ENCODE data around the gene IL2RA. TPM values are rescaled to one million over a fixed set of nuclear protein-coding genes. Genes with fewer than 3 reads are reported as not detected.

The IL2RA gene
- total and polyA plus RNA-seq, 9 of the 15 experiments (the other 6 are each of a cell fraction or from before 2014, with no cell fraction given), result 0.95 TPM; not detected in 8

DNA sequence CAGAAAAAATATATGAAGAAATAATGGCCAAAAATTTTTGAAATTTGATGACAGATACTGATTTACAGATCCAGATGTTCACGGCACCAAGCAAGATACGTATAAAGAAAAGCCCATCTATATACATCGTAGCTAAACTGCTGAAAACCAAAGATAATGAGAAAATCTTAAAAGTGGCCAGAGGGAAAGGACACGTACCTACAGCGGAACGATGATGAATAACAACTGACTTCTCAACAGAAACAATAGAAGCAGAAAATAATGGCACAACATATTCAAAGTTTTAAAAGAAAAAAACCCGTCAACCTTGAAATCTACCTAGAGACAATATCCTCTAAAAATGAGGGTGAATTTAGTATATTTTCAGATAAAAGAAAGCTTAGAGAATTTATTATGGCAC is 31.9 kb downstream of the IL2RA start:
- H3K4me1 ChIP-seq (replicated peaks in 1 of 2; ENCODE audit: control insufficient read depth in 2 of 2, insufficient read depth in 2 of 2, low read length in 2 of 2), result peaks cover 0 to 6% of the 10 kb centered on the region in 2 experiments; a peak in 3 of 5 replicates
- H2AFZ ChIP-seq (ENCODE audit: low read depth, low read length), result no peak overlapping the region
- H3K79me2 ChIP-seq (ENCODE audit: control insufficient read depth, insufficient read depth, low read length), result no peaks in the 10 kb centered on the region
- peaks cover under 1 to 2% of the 10 kb centered on the region in 2 experiments; a peak in 2 of 5 replicates for H3K27me3 ChIP-seq (ENCODE audit: control insufficient read depth in 2 of 2, insufficient read depth in 2 of 2, low read length in 2 of 2)
- no peaks in the 10 kb centered on the region for H3K9me1 ChIP-seq (ENCODE audit: control insufficient read depth, insufficient read depth, low read length)
- no peak overlapping the region for H3K27ac ChIP-seq (ENCODE audit: extremely low read depth, low read depth, low read length)
- CTCF ChIA-PET (ENCODE audit: low intra/inter-chr PET ratio), result no interaction called here
- no peaks in the 10 kb centered on the region for H3K9me3 ChIP-seq (replicated peaks; ENCODE audit: control insufficient read depth, insufficient read depth, low read depth, low read length)
- BruUV-seq (replicated peaks), result no TSS peak
- H3K4me3 ChIP-seq, result no peak overlapping the region
- in situ Hi-C loops (cut with MboI) (no loop called here), intact Hi-C loops (cut with micrococcal nuclease) (no loop called here)
- H3K4me2 ChIP-seq (ENCODE audit: insufficient read depth, low read length), result no peak overlapping the region
- H3K36me3 ChIP-seq (ENCODE audit: control insufficient read depth, insufficient read depth, low read length), result no peaks in the 10 kb centered on the region
- no peaks in the 10 kb centered on the region for H4K20me1 ChIP-seq (replicated peaks; ENCODE audit: control insufficient read depth, insufficient read depth, low read length)
- FAIRE-seq, result no peak
- 70% methylated on average over 7 of the region's 7 CpGs for WGBS (ENCODE audit: insufficient coverage, low coverage, missing lambda C conversion rate)
- H3K9ac ChIP-seq (ENCODE audit: insufficient read depth in 1 of 2, low read depth in 2 of 2, low read length in 2 of 2), result no peak overlapping the region
- ATAC-seq, result no peak
- no peak for DNase-seq (ENCODE audit: extremely low read depth in 1 of 4, low spot score in 3 of 4)
- POLR2A ChIA-PET, result no interaction called here
- TF ChIP-seq TRIM24 (IDR thresholded peaks at IDR 0.05) (peak; percentile 63 to 79), ZNF311 (CRISPR knock-in tag; IDR thresholded peaks at IDR 0.05) (no peak), ARID1B (IDR thresholded peaks at IDR 0.05) (no peak), ZNF79 (CRISPR knock-in tag; IDR thresholded peaks at IDR 0.05; ENCODE audit: low read depth) (no peak), TRIM28 (IDR thresholded peaks at IDR 0.05) (peak; percentile 81), HMGN3 (IDR thresholded peaks at IDR 0.05; ENCODE audit: borderline replicate concordance, extremely low read depth, insufficient read length, low read depth, low read length) (no peak), PYGO2 (tag; IDR thresholded peaks at IDR 0.05) (no peak), SREBF1 (IDR thresholded peaks at IDR 0.05; ENCODE audit: borderline replicate concordance, low read depth, low read length) (no peak), TFAM (CRISPR knock-in tag; conservative IDR thresholded peaks at IDR 0.05) (no peak), BDP1 (IDR thresholded peaks at IDR 0.05; ENCODE audit: insufficient read depth, insufficient read length) (no peak), FOXP4 (CRISPR knock-in tag; IDR thresholded peaks at IDR 0.05; ENCODE audit: borderline replicate concordance) (no peak), ZNF707 (CRISPR knock-in tag; conservative IDR thresholded peaks at IDR 0.05) (no peak), TBP (optimal IDR thresholded peaks at IDR 0.05; ENCODE audit: low read depth, low read length) (no peak), POLR2G (IDR thresholded peaks at IDR 0.05; ENCODE audit: low read depth, low read length) (no peak), HNRNPLL (IDR thresholded peaks at IDR 0.05; ENCODE audit: low read depth, low read length, poor library complexity, severe bottlenecking) (no peak), NCOA2 (IDR thresholded peaks at IDR 0.05; ENCODE audit: partially characterized antibody in 2 of 2) (no peak), ADNP (tag; IDR thresholded peaks at IDR 0.05) (no peak), HIVEP1 (CRISPR knock-in tag; IDR thresholded peaks at IDR 0.05) (no peak), RBM34 (IDR thresholded peaks at IDR 0.05; ENCODE audit: borderline replicate concordance, insufficient read depth, low read length) (no peak)
- TF ChIP-seq, protein P1, sequence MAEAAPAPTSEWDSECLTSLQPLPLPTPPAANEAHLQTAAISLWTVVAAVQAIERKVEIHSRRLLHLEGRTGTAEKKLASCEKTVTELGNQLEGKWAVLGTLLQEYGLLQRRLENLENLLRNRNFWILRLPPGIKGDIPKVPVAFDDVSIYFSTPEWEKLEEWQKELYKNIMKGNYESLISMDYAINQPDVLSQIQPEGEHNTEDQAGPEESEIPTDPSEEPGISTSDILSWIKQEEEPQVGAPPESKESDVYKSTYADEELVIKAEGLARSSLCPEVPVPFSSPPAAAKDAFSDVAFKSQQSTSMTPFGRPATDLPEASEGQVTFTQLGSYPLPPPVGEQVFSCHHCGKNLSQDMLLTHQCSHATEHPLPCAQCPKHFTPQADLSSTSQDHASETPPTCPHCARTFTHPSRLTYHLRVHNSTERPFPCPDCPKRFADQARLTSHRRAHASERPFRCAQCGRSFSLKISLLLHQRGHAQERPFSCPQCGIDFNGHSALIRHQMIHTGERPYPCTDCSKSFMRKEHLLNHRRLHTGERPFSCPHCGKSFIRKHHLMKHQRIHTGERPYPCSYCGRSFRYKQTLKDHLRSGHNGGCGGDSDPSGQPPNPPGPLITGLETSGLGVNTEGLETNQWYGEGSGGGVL (CRISPR knock-in tag; IDR thresholded peaks at IDR 0.05), result no peak
